H1 (cell line): ENCODE results near the gene MACROD2. TPM values are rescaled to one million over a fixed set of nuclear protein-coding genes. Genes with fewer than 3 reads are reported as not detected.

Experiments
- CTCF ChIA-PET: fragments of 300-600 bp; sonication (Branson Sonifier 250); formaldehyde crosslinking; loops from one replicate; lab custom pipeline; 2021; ENCODE audit not compliant: partially characterized antibody; lab: Charles Lee
- POLR2A ChIA-PET: fragments of 300-600 bp; sonication (Branson Sonifier 250); formaldehyde crosslinking; loops from one replicate; lab custom pipeline; 2021; ENCODE audit warnings: inconsistent platforms; ENCODE audit not compliant: partially characterized antibody; lab: Charles Lee
- DNase-seq, 2 experiments: peaks; one replicate each; pipeline versions ENCODE4 v3.0.0 to v3.0.0-alpha.2; 2010 to 2022; ENCODE audit warnings: low spot score in 2 of 2, low read depth in 1 of 2, mixed read lengths in 1 of 2
- FAIRE-seq: peaks from 2 replicates; lab custom pipeline; 2011; peaks lifted over from hg19 to GRCh38; lab: Jason Lieb, UNC
- H2AFZ ChIP-seq: 2 replicates; pipeline ENCODE4 v1.8.1; 2012; ENCODE audit warnings: low read length, inconsistent platforms
- H2AK5ac ChIP-seq: 2 replicates; pipeline ENCODE4 v1.6.1; 2013; ENCODE audit warnings: low read depth, low read length
- H2BK120ac ChIP-seq: replicated peaks from 2 replicates; pipeline ENCODE3; 2013; ENCODE audit warnings: low read depth, low read length, inconsistent platforms
- H2BK12ac ChIP-seq: 2 replicates; pipeline ENCODE4 v1.6.1; 2013; ENCODE audit warnings: low read depth, low read length
- H2BK15ac ChIP-seq: 2 replicates; pipeline ENCODE4 v1.6.1; 2013; ENCODE audit warnings: low read length
- H2BK20ac ChIP-seq: 2 replicates; pipeline ENCODE4 v1.6.1; 2013; ENCODE audit warnings: low read length
- H2BK5ac ChIP-seq: 2 replicates; pipeline ENCODE4 v1.6.1; 2013; ENCODE audit warnings: low read depth, low read length
- H3K14ac ChIP-seq: 2 replicates; pipeline ENCODE4 v1.6.1; 2013; ENCODE audit warnings: inconsistent platforms; ENCODE audit not compliant: insufficient read length
- H3K18ac ChIP-seq: 2 replicates; pipeline ENCODE4 v1.6.1; 2013; ENCODE audit warnings: low read length; ENCODE audit errors: extremely low read depth
- H3K23ac ChIP-seq: 2 replicates; pipeline ENCODE4 v1.6.1; 2013; ENCODE audit warnings: inconsistent platforms; ENCODE audit not compliant: insufficient read length
- H3K23me2 ChIP-seq: 2 replicates; pipeline ENCODE4 v1.6.1; 2013; ENCODE audit warnings: low read depth, low read length
- H3K27ac ChIP-seq: 2 replicates; pipeline ENCODE4 v1.6.1; 2011; ENCODE audit warnings: low read depth, low read length, inconsistent platforms
- H3K27me3 ChIP-seq, 4 experiments: replicated peaks in 1 of 4; 1 replicate in 1 of 4; 2 replicates in 3 of 4; pipeline versions ENCODE4 v1.6.1 to v1.8.1; 2011 to 2013; ENCODE audit warnings: low read length in 3 of 4, mild to moderate bottlenecking in 3 of 4, inconsistent platforms in 2 of 4, mixed read lengths in 2 of 4, moderate library complexity in 1 of 4; ENCODE audit not compliant: control insufficient read depth in 3 of 4, insufficient read depth in 3 of 4; ENCODE audit errors: extremely low read depth in 1 of 4
- H3K36me3 ChIP-seq, 4 experiments: 2 replicates each; pipeline versions ENCODE4 v1.6.1 to v1.8.1; 2011 to 2013; ENCODE audit warnings: mild to moderate bottlenecking in 4 of 4, low read length in 3 of 4, moderate library complexity in 2 of 4, control low read depth in 1 of 4, inconsistent platforms in 1 of 4; ENCODE audit not compliant: insufficient read depth in 4 of 4, control insufficient read depth in 2 of 4
- H3K4ac ChIP-seq: replicated peaks from 2 replicates; pipeline ENCODE3; 2013; ENCODE audit warnings: low read length, low read depth, mixed read lengths, inconsistent platforms; ENCODE audit not compliant: insufficient read length
- H3K4me1 ChIP-seq, 4 experiments: replicated peaks in 1 of 4; 1 replicate in 1 of 4; 2 replicates in 3 of 4; pipeline versions ENCODE4 v1.6.1 to v1.8.1; 2011 to 2013; ENCODE audit warnings: low read length in 3 of 4, inconsistent platforms in 2 of 4, mixed read lengths in 1 of 4; ENCODE audit not compliant: insufficient read depth in 4 of 4, control insufficient read depth in 3 of 4
- H3K4me2 ChIP-seq, 2 experiments: 2 replicates each; pipeline versions ENCODE4 v1.6.1 to v1.8.1; 2011 to 2013; ENCODE audit warnings: low read depth in 2 of 2, low read length in 2 of 2, control low read depth in 1 of 2, inconsistent platforms in 1 of 2, mild to moderate bottlenecking in 1 of 2; ENCODE audit not compliant: insufficient read depth in 1 of 2
- H3K4me3 ChIP-seq, 4 experiments: fragments of 200-600, 300-600 bp in 1 of 4; sonication (generic), shearing (Covaris generic), sonication (Bioruptor Twin) in 1 of 4; 2 replicates each; pipeline versions ENCODE4 v1.5.1 to v1.8.1; 2011 to 2016; ENCODE audit warnings: low read length in 4 of 4, low read depth in 3 of 4, control low read depth in 2 of 4, inconsistent platforms in 2 of 4, mild to moderate bottlenecking in 2 of 4, mixed read lengths in 1 of 4, moderate library complexity in 1 of 4; ENCODE audit not compliant: insufficient read depth in 2 of 4; ENCODE audit errors: extremely low read depth in 1 of 4
- H3K56ac ChIP-seq: replicated peaks from 2 replicates; pipeline ENCODE3; 2013; ENCODE audit warnings: low read depth, mild to moderate bottlenecking, mixed read lengths, low read length, inconsistent platforms; ENCODE audit not compliant: insufficient read length
- H3K79me1 ChIP-seq: 2 replicates; pipeline ENCODE4 v1.6.1; 2013; ENCODE audit warnings: low read depth, low read length, control low read depth
- H3K79me2 ChIP-seq, 2 experiments: 2 replicates each; pipeline versions ENCODE4 v1.6.1 to v1.8.1; 2012 to 2013; ENCODE audit warnings: low read length in 2 of 2, mild to moderate bottlenecking in 2 of 2, inconsistent platforms in 1 of 2; ENCODE audit not compliant: insufficient read depth in 2 of 2, control insufficient read depth in 1 of 2
- H3K9ac ChIP-seq, 4 experiments: replicated peaks in 1 of 4; 1 replicate in 1 of 4; 2 replicates in 3 of 4; pipeline versions ENCODE4 v1.6.1 to v1.8.1; 2011 to 2013; ENCODE audit warnings: low read depth in 3 of 4, low read length in 3 of 4, control low read depth in 2 of 4, mild to moderate bottlenecking in 2 of 4, moderate library complexity in 2 of 4, inconsistent platforms in 1 of 4; ENCODE audit errors: extremely low read depth in 1 of 4
- H3K9me3 ChIP-seq, 2 experiments: 2 replicates each; pipeline versions ENCODE4 v1.6.1 to v1.8.1; 2012 to 2013; ENCODE audit warnings: mild to moderate bottlenecking in 2 of 2, moderate library complexity in 2 of 2, control low read depth in 1 of 2, inconsistent platforms in 1 of 2, low read depth in 1 of 2, low read length in 1 of 2, mixed read lengths in 1 of 2; ENCODE audit not compliant: insufficient read depth in 2 of 2
- H4K20me1 ChIP-seq, 2 experiments: replicated peaks in 1 of 2; 2 replicates each; pipeline versions ENCODE3 to v1.8.1; 2011 to 2013; ENCODE audit warnings: inconsistent platforms in 2 of 2, low read length in 2 of 2, mild to moderate bottlenecking in 1 of 2; ENCODE audit not compliant: insufficient read depth in 2 of 2, control insufficient read depth in 1 of 2
- H4K5ac ChIP-seq: 2 replicates; pipeline ENCODE4 v1.6.1; 2013; ENCODE audit warnings: low read length, low read depth, mixed read lengths, inconsistent platforms; ENCODE audit not compliant: insufficient read length
- H4K8ac ChIP-seq: 2 replicates; pipeline ENCODE4 v1.8.0; 2013; ENCODE audit warnings: mild to moderate bottlenecking, moderate library complexity, low read length, inconsistent platforms; ENCODE audit not compliant: insufficient read depth; ENCODE audit errors: extremely low read depth
- H4K91ac ChIP-seq: replicated peaks from 2 replicates; pipeline ENCODE3; 2013; ENCODE audit warnings: low read length, mixed read lengths, inconsistent platforms; ENCODE audit not compliant: insufficient read length
- CHD1 ChIP-seq: IDR thresholded peaks from 2 replicates; pipeline ENCODE4 v1.6.1; 2012; ENCODE audit warnings: low read depth, low read length, improper control_type of control experiment
- E2F6 ChIP-seq: IDR thresholded peaks from 2 replicates; pipeline ENCODE4 v1.6.1; 2012; ENCODE audit warnings: inconsistent platforms
- EP300 ChIP-seq, 2 experiments: IDR thresholded peaks; 1 replicate in 1 of 2; 2 replicates in 1 of 2; pipeline ENCODE4 v1.6.1; 2011 to 2012; ENCODE audit warnings: low read depth in 2 of 2, low read length in 2 of 2, mild to moderate bottlenecking in 2 of 2, borderline replicate concordance in 1 of 2, inconsistent platforms in 1 of 2, moderate library complexity in 1 of 2
- EZH2 ChIP-seq: fragments of 200-600 bp; sonication (generic); IDR thresholded peaks from 2 replicates; pipeline ENCODE4 v1.7.1; 2012; ENCODE audit warnings: low read depth, mild to moderate bottlenecking, moderate library complexity, low read length, inconsistent platforms; ENCODE audit not compliant: severe bottlenecking
- HDAC6 ChIP-seq: IDR thresholded peaks from one replicate; pipeline ENCODE4 v1.7.1; 2012; ENCODE audit warnings: low read depth, mild to moderate bottlenecking, inconsistent platforms, low read length, moderate library complexity
- KDM1A ChIP-seq: fragments of 200-600, 300-600 bp; sonication (generic); IDR thresholded peaks from 2 replicates; pipeline ENCODE4 v1.7.1; 2016; ENCODE audit warnings: mild to moderate bottlenecking, low read length, borderline replicate concordance
- KDM4A ChIP-seq: IDR thresholded peaks from one replicate; pipeline ENCODE4 v1.7.1; 2012; ENCODE audit warnings: low read depth, mild to moderate bottlenecking, moderate library complexity, low read length, inconsistent platforms; ENCODE audit not compliant: severe bottlenecking
- MAFK ChIP-seq: IDR thresholded peaks from 2 replicates; pipeline ENCODE4 v1.6.1; 2012; ENCODE audit warnings: low read depth, mild to moderate bottlenecking, improper control_type of control experiment, low read length
- NANOG ChIP-seq: IDR thresholded peaks from 2 replicates; pipeline ENCODE4 v1.6.1; 2011; ENCODE audit warnings: low read length, low read depth, mild to moderate bottlenecking, inconsistent platforms; ENCODE audit not compliant: insufficient read depth, poor library complexity, severe bottlenecking
- POU5F1 ChIP-seq: IDR thresholded peaks from 2 replicates; pipeline ENCODE4 v1.6.1; 2011; ENCODE audit warnings: low read depth, mild to moderate bottlenecking, low read length, moderate library complexity
- SIN3A ChIP-seq, 2 experiments: IDR thresholded peaks in 1 of 2; conservative IDR thresholded peaks in 1 of 2; 2 replicates each; pipeline ENCODE4 v1.6.1; 2011 to 2012; ENCODE audit warnings: low read length in 2 of 2, improper control_type of control experiment in 1 of 2, low read depth in 1 of 2, mild to moderate bottlenecking in 1 of 2
- WGBS, 2 experiments: shearing (Covaris generic) in 1 of 2; methylation state at CpG; one replicate each; pipeline versions ENCODE4 v1.1.6 to v1.1.7; 2013 to 2015; ENCODE audit warnings: low lambda C conversion rate in 2 of 2, mixed read lengths in 2 of 2, inconsistent platforms in 1 of 2, low coverage in 1 of 2, missing lambda C conversion rate in 1 of 2; ENCODE audit not compliant: insufficient replicate concordance in 2 of 2, insufficient coverage in 1 of 2, insufficient read length in 1 of 2; ENCODE audit errors: extremely low coverage in 1 of 2, missing lambda C conversion rate in 1 of 2; 5-methylcytosine and 5-hydroxymethylcytosine counted together
- polyA plus RNA-seq, 7 experiments: library from polyadenylated mRNA; depleted of rRNA in 3 of 7; stranded (reverse) in 5 of 7; unstranded in 2 of 7; fragments of >200 nt in 5 of 7; fragments of 200-250 nt in 2 of 7; gene quantifications; 1 replicate in 5 of 7; 2 replicates in 1 of 7; 4 replicates in 1 of 7; pipeline versions ENCODE4 v1.2.1 to v1.2.3, GENCODE V29; 2011 to 2013; ENCODE audit warnings: missing spikeins in 2 of 7, mixed read lengths in 2 of 7
- total RNA-seq: library from RNA; stranded (reverse); fragmentation: NEBNext Ultra II Directional; extraction: Animal tissue kit (Norgen Biotek cat#: 25700); gene quantifications from 2 replicates; pipeline ENCODE4 v1.2.1, GENCODE V29; 2021

MACROD2 gene
- total and polyA plus RNA-seq, 2 of the 8 experiments (the other 6 are each of a cell fraction or from before 2014, with no cell fraction given) = 0.70 to 3.9 TPM

GRCh38 chr20:15239542-15240206 is 1244.4 kb downstream of the MACROD2 start:
- Histone ChIP-seq H4K20me1 (no peaks in the 10 kb centered on the region), H3K9me3 (no peaks in the 10 kb centered on the region), H3K4me1 (no peaks in the 10 kb centered on the region), H3K9ac (no peak overlapping the region), H3K36me3 (no peaks in the 10 kb centered on the region), H2BK12ac (no peak overlapping the region), H3K27me3 (no peaks in the 10 kb centered on the region), H4K8ac (no peak overlapping the region), H4K91ac (no peak overlapping the region), H3K23me2 (no peaks in the 10 kb centered on the region), H3K23ac (no peak overlapping the region), H3K4me3 (no peak overlapping the region), H2BK5ac (no peak overlapping the region), H2BK20ac (no peak overlapping the region), H3K14ac (no peak overlapping the region), H3K79me2 (no peaks in the 10 kb centered on the region), H3K56ac (no peak overlapping the region), H2AFZ (no peak overlapping the region), H2BK15ac (no peak overlapping the region), H4K5ac (no peak overlapping the region), H3K4ac (no peak overlapping the region), H2AK5ac (no peak overlapping the region), H3K27ac (no peak overlapping the region), H3K4me2 (no peak overlapping the region), H2BK120ac (no peak overlapping the region), H3K79me1 (no peaks in the 10 kb centered on the region), H3K18ac (no peak overlapping the region)
- ChIA-PET CTCF (interaction anchor here (0.6 to 1.7 kb wide), 4 partner anchors 67 to 1046 kb away, joined by 3 to 4 read pairs (median 3); no protein-coding TSS in a partner anchor), POLR2A (no interaction called here)
- 93% methylated on average over 3 of the region's 3 CpGs; no CpG with 5 or more reads in 1 of the 2 experiments for WGBS, 2 experiments
- no peak for DNase-seq
- no peak for FAIRE-seq
- TF ChIP-seq POU5F1 = no peak
- TF ChIP-seq MAFK = no peak
- no peak for TF ChIP-seq E2F6
- no peak for TF ChIP-seq KDM4A
- TF ChIP-seq CHD1 = no peak
- TF ChIP-seq EZH2 = no peak
- TF ChIP-seq EP300 (IDR thresholded peaks at IDR 0.05; ENCODE audit: borderline replicate concordance in 1 of 2, low read depth in 2 of 2, low read length in 2 of 2) = no peak
- TF ChIP-seq SIN3A (conservative IDR thresholded peaks at IDR 0.05 in 1 of 2, IDR thresholded peaks at IDR 0.05 in 1 of 2; ENCODE audit: low read depth in 1 of 2, low read length in 2 of 2) = no peak
- TF ChIP-seq KDM1A = no peak
- TF ChIP-seq HDAC6 = no peak
- no peak for TF ChIP-seq NANOG
